GM06990 (cell line): ENCODE measurements around the gene CTDSPL2.
A peak's percentile ranks its signal among the peaks of the same experiment; 100 is the strongest.
"Not testable (repeated sequence)": the region's sequence is repeated elsewhere in the genome, so short reads cannot be mapped to it uniquely, and the experiment has no call there.

Source experiments
- DNase-seq: peaks from one replicate; pipeline ENCODE4 v3.0.0-alpha.2; 2011; ENCODE audit not compliant: insufficient read length; ENCODE audit errors: extremely low read depth
- H3K27me3 ChIP-seq: replicated peaks from 2 replicates; pipeline ENCODE4 v1.6.0; 2011; ENCODE audit warnings: low read length; ENCODE audit not compliant: control insufficient read depth, insufficient read depth
- H3K36me3 ChIP-seq: 2 replicates; pipeline ENCODE4 v1.5.1; 2011; ENCODE audit warnings: low read length; ENCODE audit not compliant: control insufficient read depth, insufficient read depth
- H3K4me3 ChIP-seq: replicated peaks from 2 replicates; pipeline ENCODE4 v1.5.1; 2011; ENCODE audit warnings: low read depth, mild to moderate bottlenecking, control low read depth, low read length
- CTCF ChIP-seq: IDR thresholded peaks from 2 replicates; pipeline ENCODE4 v1.5.1; 2011; ENCODE audit warnings: low read length, control low read depth, mild to moderate bottlenecking, inconsistent platforms; ENCODE audit not compliant: insufficient read depth, poor library complexity, severe bottlenecking

CTDSPL2 gene

GRCh38 chr15:44529864-44530604, 102.6 kb downstream of the CTDSPL2 start:
- no peak for DNase-seq
- Histone ChIP-seq H3K36me3 (0 out of 2 replicates have a peak, but pooled peaks cover under 1% of the 10 kb centered on the region), H3K27me3 (no peaks in the 10 kb centered on the region), H3K4me3 (no peak overlapping the region)
- no peak for TF ChIP-seq CTCF

GRCh38 chr15:44530653-44531052, 103.2 kb downstream of the CTDSPL2 start:
- no peaks in the 10 kb centered on the region for H3K36me3 ChIP-seq
- no peak for DNase-seq
- H3K27me3 ChIP-seq: no peaks in the 10 kb centered on the region
- TF ChIP-seq CTCF: no peak
- no peak overlapping the region for H3K4me3 ChIP-seq

GRCh38 chr15:44532275-44532674, 104.8 kb downstream of the CTDSPL2 start:
- not testable (repeated sequence) for H3K36me3 ChIP-seq, H3K27me3 ChIP-seq, DNase-seq, H3K4me3 ChIP-seq

GRCh38 chr15:44532689-44533088, 105.3 kb downstream of the CTDSPL2 start:
- DNase-seq: no peak

GRCh38 chr15:44535092-44535491, 107.7 kb downstream of the CTDSPL2 start:
- H3K36me3 ChIP-seq: no peaks in the 10 kb centered on the region; the same call in 1 of the 2 replicates
- no peaks in the 10 kb centered on the region for H3K27me3 ChIP-seq
- H3K4me3 ChIP-seq: no peak overlapping the region
- DNase-seq: no peak
- no peak for TF ChIP-seq CTCF

More at GRCh38 chr15:44532689-44533088, 105.3 kb downstream of the CTDSPL2 start:
- Histone ChIP-seq H3K4me3 (no peak overlapping the region), H3K27me3 (no peaks in the 10 kb centered on the region), H3K36me3 (no peaks in the 10 kb centered on the region)
- TF ChIP-seq CTCF: no peak

GRCh38 chr15:44535523-44536301, 108.3 kb downstream of the CTDSPL2 start:
- H3K4me3 ChIP-seq: peak overlapping the region; percentile 77
- H3K27me3 ChIP-seq: no peaks in the 10 kb centered on the region
- no peak for TF ChIP-seq CTCF
- DNase-seq: peak; percentile 11
- H3K36me3 ChIP-seq: no peaks in the 10 kb centered on the region; the same call in 1 of the 2 replicates
